Activated CD4-positive, alpha-beta memory T cell treated with anti-CD3 and anti-CD28 coated beads, Interleukin-2, amount 10 ng/mL, durations not matched to agents 7 days and 5 days (primary cell): ENCODE results near the gene MYO1B. TPM values are rescaled to one million over a fixed set of nuclear protein-coding genes. Genes with fewer than 3 reads are reported as not detected.

Experiments used
- CTCF ChIA-PET: fragments of 350-600 bp; sonication (Branson Sonifier 250); formaldehyde crosslinking; loops from one replicate; lab custom pipeline; 2021; ENCODE audit warnings: antibody characterized with exemption, inconsistent platforms; lab: Charles Lee
- POLR2A ChIA-PET: fragments of 350-600 bp; sonication (Branson Sonifier 250); formaldehyde crosslinking; loops from one replicate; lab custom pipeline; 2021; ENCODE audit warnings: antibody characterized with exemption; lab: Charles Lee
- DNase-seq: peaks from one replicate; pipeline ENCODE4 v3.0.0-alpha.2; 2020
- H3K27ac Mint-ChIP-seq: one replicate; pipeline ENCODE4 v1.8.0; 2021; ENCODE audit warnings: mild to moderate bottlenecking, mixed read lengths
- H3K27me3 Mint-ChIP-seq: one replicate; pipeline ENCODE4 v1.8.0; 2021; ENCODE audit warnings: mixed read lengths
- H3K36me3 Mint-ChIP-seq: one replicate; pipeline ENCODE4 v1.8.0; 2021; ENCODE audit warnings: low read depth, mixed read lengths
- H3K4me1 Mint-ChIP-seq: one replicate; pipeline ENCODE4 v1.8.0; 2021; ENCODE audit warnings: mixed read lengths
- H3K4me3 Mint-ChIP-seq: one replicate; pipeline ENCODE4 v1.8.0; 2021; ENCODE audit warnings: mild to moderate bottlenecking, mixed read lengths
- H3K9me3 Mint-ChIP-seq: one replicate; pipeline ENCODE4 v1.8.0; 2021; ENCODE audit warnings: mixed read lengths
- total RNA-seq, 2 experiments: library from RNA; stranded (reverse); gene quantifications; one replicate each; pipeline ENCODE4 v1.2.3, GENCODE V29; 2021

The MYO1B gene
- total RNA-seq, 2 experiments from 2014 or later: 2.1 to 2.9 TPM

DNA sequence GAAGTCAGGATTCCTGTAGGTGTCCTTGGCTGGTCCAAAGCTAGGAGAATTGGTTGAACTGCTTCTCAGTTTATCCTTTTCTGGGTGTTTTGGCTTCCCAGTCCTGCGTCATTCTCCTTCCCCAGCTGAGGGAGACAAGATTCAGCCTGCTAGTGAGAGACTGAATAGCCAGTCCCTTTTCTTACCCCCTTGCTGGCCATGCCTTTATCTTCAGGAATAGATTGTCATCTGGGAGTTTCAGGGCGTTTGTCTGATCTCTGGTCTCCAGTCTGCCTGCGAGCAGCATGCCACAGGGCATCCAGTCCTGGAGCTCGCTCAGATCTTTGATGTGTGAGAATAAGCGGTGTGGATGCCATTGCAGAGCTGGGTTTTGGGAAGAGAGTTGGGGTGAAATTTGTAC, 5.8 kb downstream of the MYO1B start:
- Mint-ChIP-seq H3K4me3 (no peak overlapping the region), H3K36me3 (peaks cover 2% of the 10 kb centered on the region), H3K9me3 (no peaks in the 10 kb centered on the region), H3K27me3 (peaks cover 29% of the 10 kb centered on the region), H3K27ac (no peak overlapping the region), H3K4me1 (peaks cover 8% of the 10 kb centered on the region)
- DNase-seq: no peak
- ChIA-PET CTCF (interaction anchor here (0.6 kb wide), 1 partner anchor 289 kb away, joined by 3 read pairs; no protein-coding TSS in a partner anchor), POLR2A (no interaction called here)

DNA sequence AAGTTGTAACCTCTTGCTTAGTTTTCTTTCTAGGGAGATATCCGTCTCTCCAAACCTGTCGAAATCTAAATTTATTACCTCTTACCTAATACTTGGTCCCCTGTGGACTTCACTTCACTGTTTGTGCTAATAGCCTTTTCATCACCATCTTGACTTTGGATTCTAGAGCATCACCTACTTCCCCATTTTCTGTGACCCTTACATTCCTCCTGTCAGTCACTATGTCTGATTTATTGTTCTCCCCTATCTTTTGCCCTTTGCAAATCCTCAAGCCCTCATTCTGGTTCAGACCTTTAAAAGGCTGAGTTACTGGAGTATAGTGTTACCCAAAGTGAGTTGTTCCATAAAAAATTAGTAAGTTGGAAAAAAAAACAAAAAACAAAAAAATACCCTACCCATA, 7.5 kb downstream of the MYO1B start:
- H3K27me3 Mint-ChIP-seq: peaks cover 15% of the 10 kb centered on the region
- CTCF ChIA-PET: interaction anchor here (0.5 kb wide), 1 partner anchor 79 kb away, joined by 3 read pairs; no protein-coding TSS in a partner anchor

GRCh38 chr2:191253476-191253875, 8.3 kb downstream of the MYO1B start:
- POLR2A ChIA-PET: no interaction called here

More for the DNA sequence above, 7.5 kb downstream of the MYO1B start:
- H3K27ac Mint-ChIP-seq: no peak overlapping the region
- H3K4me1 Mint-ChIP-seq: no peaks in the 10 kb centered on the region
- H3K4me3 Mint-ChIP-seq: no peak overlapping the region
- H3K9me3 Mint-ChIP-seq: no peaks in the 10 kb centered on the region
- H3K36me3 Mint-ChIP-seq: no peaks in the 10 kb centered on the region
- POLR2A ChIA-PET: no interaction called here
- no peak for DNase-seq

GRCh38 chr2:191255271-191255670, 10.1 kb downstream of the MYO1B start:
- ChIA-PET CTCF (no interaction called here), POLR2A (no interaction called here)
- Mint-ChIP-seq H3K4me3 (no peak overlapping the region), H3K4me1 (no peaks in the 10 kb centered on the region), H3K27me3 (peaks cover 10% of the 10 kb centered on the region), H3K36me3 (no peaks in the 10 kb centered on the region), H3K9me3 (no peaks in the 10 kb centered on the region), H3K27ac (no peak overlapping the region)
- no peak for DNase-seq

More at GRCh38 chr2:191253476-191253875, 8.3 kb downstream of the MYO1B start:
- Mint-ChIP-seq H3K4me1 (no peaks in the 10 kb centered on the region), H3K27ac (no peak overlapping the region), H3K36me3 (no peaks in the 10 kb centered on the region), H3K9me3 (no peaks in the 10 kb centered on the region), H3K4me3 (no peak overlapping the region), H3K27me3 (peaks cover 10% of the 10 kb centered on the region)
- no peak for DNase-seq
- CTCF ChIA-PET: no interaction called here

GRCh38 chr2:191255756-191256312, 10.6 kb downstream of the MYO1B start:
- ChIA-PET CTCF (no interaction called here), POLR2A (no interaction called here)
- Mint-ChIP-seq H3K9me3 (no peaks in the 10 kb centered on the region), H3K27ac (no peak overlapping the region), H3K4me1 (no peaks in the 10 kb centered on the region), H3K36me3 (no peaks in the 10 kb centered on the region), H3K4me3 (no peak overlapping the region), H3K27me3 (peaks cover 10% of the 10 kb centered on the region)
- DNase-seq: no peak

- peaks cover 5% of the 10 kb centered on the region for H3K27me3 Mint-ChIP-seq
- ChIA-PET POLR2A (no interaction called here), CTCF (no interaction called here)
- no peak overlapping the region for H3K27ac Mint-ChIP-seq
- H3K36me3 Mint-ChIP-seq: no peaks in the 10 kb centered on the region
- H3K4me3 Mint-ChIP-seq: no peak overlapping the region
- no peaks in the 10 kb centered on the region for H3K9me3 Mint-ChIP-seq
- no peaks in the 10 kb centered on the region for H3K4me1 Mint-ChIP-seq
- no peak for DNase-seq
Observed at GRCh38 chr2:191257934-191258333, 12.7 kb downstream of the MYO1B start.

DNA sequence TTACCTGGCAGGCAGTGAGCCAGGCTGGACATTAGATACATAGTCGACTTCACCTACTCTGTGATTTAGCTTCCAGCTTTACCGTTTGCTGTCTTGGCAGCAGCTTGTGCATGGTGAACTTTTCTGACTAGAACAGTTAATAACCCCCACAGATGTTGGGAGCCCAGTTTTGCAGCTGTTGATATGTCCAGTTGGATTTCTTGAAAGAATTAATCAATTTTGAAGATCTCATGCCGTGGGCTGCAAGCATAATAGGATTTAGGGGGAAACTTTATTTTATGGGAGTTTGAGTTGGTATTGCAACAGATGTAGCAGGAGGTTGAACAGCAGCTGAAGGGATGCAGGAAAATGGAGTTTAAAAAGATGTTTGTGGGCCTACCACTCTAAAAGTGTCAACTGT, 13.8 kb downstream of the MYO1B start:
- no peak overlapping the region for H3K4me3 Mint-ChIP-seq
- DNase-seq: no peak

DNA sequence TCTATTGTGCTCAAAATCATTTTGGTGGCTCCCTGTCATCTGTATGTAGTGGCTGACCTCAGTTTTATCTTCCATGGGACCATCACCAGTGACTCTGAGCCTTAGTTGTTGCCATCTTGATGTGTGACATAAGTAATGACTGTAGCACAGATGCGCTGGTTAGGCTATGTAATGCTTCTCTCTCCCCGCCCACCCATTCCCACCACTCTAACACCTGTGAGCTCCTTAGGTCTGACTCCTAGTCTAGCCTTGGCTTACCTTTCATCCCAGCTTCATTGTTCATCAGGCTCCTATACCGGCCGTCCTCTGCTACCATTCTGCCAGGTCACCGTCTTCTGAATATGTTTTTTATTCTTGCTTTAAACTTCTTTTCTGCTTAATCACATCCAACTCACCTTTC, 17.2 kb downstream of the MYO1B start:
- no peak for DNase-seq
- Mint-ChIP-seq H3K36me3 (no peaks in the 10 kb centered on the region), H3K4me3 (no peak overlapping the region), H3K27me3 (no peaks in the 10 kb centered on the region), H3K9me3 (no peaks in the 10 kb centered on the region), H3K4me1 (no peaks in the 10 kb centered on the region), H3K27ac (no peak overlapping the region)
- ChIA-PET CTCF (no interaction called here), POLR2A (no interaction called here)

More for the DNA sequence above, 13.8 kb downstream of the MYO1B start:
- no peaks in the 10 kb centered on the region for H3K9me3 Mint-ChIP-seq
- ChIA-PET POLR2A (no interaction called here), CTCF (no interaction called here)
- H3K27me3 Mint-ChIP-seq: peaks cover 5% of the 10 kb centered on the region
- H3K36me3 Mint-ChIP-seq: no peaks in the 10 kb centered on the region
- no peaks in the 10 kb centered on the region for H3K4me1 Mint-ChIP-seq
- H3K27ac Mint-ChIP-seq: no peak overlapping the region

DNA sequence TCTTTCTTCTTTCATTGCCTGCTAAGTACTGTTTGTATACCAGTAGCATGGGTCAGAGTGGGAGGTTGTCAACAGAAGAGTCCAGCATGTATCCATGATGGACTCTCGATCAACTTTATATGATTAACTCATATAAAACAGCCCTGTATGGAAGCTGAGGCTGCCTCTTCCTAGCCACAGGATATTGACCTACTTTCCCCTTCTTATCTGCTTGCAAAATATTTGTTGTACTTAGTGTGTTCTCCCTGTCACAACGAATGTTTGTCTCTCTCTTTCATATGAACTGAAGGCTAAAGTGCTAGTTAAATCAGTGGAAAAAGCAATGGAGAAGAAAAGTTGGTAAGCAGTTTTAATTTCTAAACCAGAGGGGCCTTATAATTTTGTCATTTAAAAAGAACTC, 17.8 kb downstream of the MYO1B start:
- Mint-ChIP-seq H3K9me3 (no peaks in the 10 kb centered on the region), H3K4me3 (no peak overlapping the region), H3K27me3 (no peaks in the 10 kb centered on the region), H3K36me3 (no peaks in the 10 kb centered on the region), H3K27ac (no peak overlapping the region), H3K4me1 (no peaks in the 10 kb centered on the region)
- ChIA-PET CTCF (no interaction called here), POLR2A (no interaction called here)
- no peak for DNase-seq

DNA sequence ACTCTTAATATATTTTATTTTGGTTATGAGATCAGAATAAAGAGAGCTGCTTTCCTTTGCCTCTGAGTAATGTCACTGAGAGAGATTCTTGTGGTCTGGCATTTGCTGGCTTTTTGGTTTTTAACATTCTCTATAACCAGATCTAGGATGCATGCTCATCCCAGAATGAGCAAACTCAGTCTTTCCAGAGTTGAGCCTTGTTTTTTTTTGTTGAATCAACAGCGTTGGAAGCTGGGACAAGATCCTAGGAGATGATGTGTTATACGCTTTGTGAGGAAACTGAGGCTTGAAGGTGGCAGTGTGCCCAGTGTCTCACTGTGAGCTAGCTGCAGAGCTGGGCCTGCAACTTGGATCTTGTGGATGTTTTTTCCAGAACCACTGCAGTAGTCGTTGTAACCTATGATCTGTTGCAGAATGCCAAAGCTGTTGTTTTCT, 19.5 kb downstream of the MYO1B start:
- Mint-ChIP-seq H3K4me3 (no peak overlapping the region), H3K27ac (no peak overlapping the region), H3K9me3 (no peaks in the 10 kb centered on the region), H3K36me3 (no peaks in the 10 kb centered on the region), H3K4me1 (no peaks in the 10 kb centered on the region), H3K27me3 (peaks cover 5% of the 10 kb centered on the region)
- no peak for DNase-seq
- POLR2A ChIA-PET: interaction anchor here (0.6 to 0.7 kb wide), 2 partner anchors 104 to 797 kb away, joined by 3 to 4 read pairs; no protein-coding TSS in a partner anchor
- CTCF ChIA-PET: no interaction called here

- Mint-ChIP-seq H3K9me3 (no peaks in the 10 kb centered on the region), H3K27me3 (peaks cover 5% of the 10 kb centered on the region), H3K4me1 (no peaks in the 10 kb centered on the region), H3K4me3 (no peak overlapping the region), H3K36me3 (no peaks in the 10 kb centered on the region), H3K27ac (no peak overlapping the region)
- no peak for DNase-seq
- CTCF ChIA-PET: no interaction called here
- POLR2A ChIA-PET: no interaction called here
Observed at GRCh38 chr2:191265311-191266170, 20.3 kb downstream of the MYO1B start.

- Mint-ChIP-seq H3K4me1 (no peaks in the 10 kb centered on the region), H3K4me3 (no peak overlapping the region), H3K36me3 (no peaks in the 10 kb centered on the region), H3K27ac (no peak overlapping the region), H3K9me3 (no peaks in the 10 kb centered on the region), H3K27me3 (peaks cover 5% of the 10 kb centered on the region)
- POLR2A ChIA-PET: no interaction called here
- DNase-seq: no peak
- CTCF ChIA-PET: no interaction called here
Observed at GRCh38 chr2:191266201-191266600, 21.0 kb downstream of the MYO1B start.

GRCh38 chr2:191268596-191268995, 23.4 kb downstream of the MYO1B start:
- Mint-ChIP-seq H3K36me3 (no peaks in the 10 kb centered on the region), H3K27me3 (peaks cover 5% of the 10 kb centered on the region)
- CTCF ChIA-PET: no interaction called here

More at GRCh38 chr2:191268596-191268995, 23.4 kb downstream of the MYO1B start:
- no peak overlapping the region for H3K27ac Mint-ChIP-seq
- H3K4me3 Mint-ChIP-seq: no peak overlapping the region
- no peaks in the 10 kb centered on the region for H3K4me1 Mint-ChIP-seq
- no peaks in the 10 kb centered on the region for H3K9me3 Mint-ChIP-seq
- POLR2A ChIA-PET: no interaction called here
- DNase-seq: no peak
